HG02763 (cell line): ENCODE measurements around the gene LRRC8D.

ENCODE experiments used
- ATAC-seq: cut with Tn5 transposase; IDR thresholded peaks from one replicate; pipeline ENCODE4 v1.9.1; 2021; ENCODE audit warnings: mild to moderate bottlenecking, moderate library complexity; ENCODE audit not compliant: unreplicated experiment

LRRC8D gene

GRCh38 chr1:89953131-89953626 lies 132.3 kb downstream of the LRRC8D start:
- ATAC-seq, result peak; percentile 44

- no peak for ATAC-seq
Observed at GRCh38 chr1:89953929-89954328, 133.1 kb downstream of the LRRC8D start.

- ATAC-seq, result no peak
Observed at GRCh38 chr1:89954401-89954800, 133.6 kb downstream of the LRRC8D start.

GRCh38 chr1:89955311-89956205 lies 134.7 kb downstream of the LRRC8D start:
- no peak for ATAC-seq

GRCh38 chr1:89957107-89957506 lies 136.3 kb downstream of the LRRC8D start:
- ATAC-seq, result no peak

GRCh38 chr1:89958851-89959654 lies 138.2 kb downstream of the LRRC8D start:
- ATAC-seq, result no peak

GRCh38 chr1:89959719-89960118 lies 138.9 kb downstream of the LRRC8D start:
- no peak for ATAC-seq

- ATAC-seq, result no peak
Observed at GRCh38 chr1:89962024-89962741, 141.4 kb downstream of the LRRC8D start.

GRCh38 chr1:89962742-89963075 lies 141.9 kb downstream of the LRRC8D start:
- ATAC-seq, result no peak

DNA sequence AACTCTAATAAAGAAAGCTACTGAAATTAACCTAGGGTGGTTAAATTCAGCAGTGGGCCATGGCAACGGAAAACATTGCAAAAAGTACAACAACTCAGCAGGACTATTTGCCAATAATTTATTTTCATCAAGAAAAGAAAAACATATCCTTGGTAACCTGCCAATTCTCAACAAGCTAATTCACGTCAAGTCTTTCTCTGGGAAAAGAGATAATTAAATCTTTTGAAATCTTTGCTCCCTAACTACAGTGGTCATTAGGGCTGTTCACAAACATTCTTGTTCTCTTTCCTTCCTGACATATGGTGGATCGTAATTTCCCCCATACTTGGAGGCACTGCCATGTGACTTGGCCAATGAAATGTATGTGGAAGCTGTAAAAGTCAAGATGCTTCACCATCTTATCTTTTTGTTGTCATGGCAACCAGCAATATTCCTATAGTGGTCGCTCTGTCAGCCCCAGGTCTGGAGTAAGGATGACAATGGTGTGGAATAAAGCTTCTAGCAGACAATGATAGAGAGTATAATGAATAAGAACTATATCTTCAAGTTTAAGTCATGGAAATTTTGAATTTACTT lies 144.4 kb downstream of the LRRC8D start:
- ATAC-seq, result no peak

GRCh38 chr1:89966656-89967055 lies 145.8 kb downstream of the LRRC8D start:
- ATAC-seq, result no peak

GRCh38 chr1:89971600-89971999 lies 150.8 kb downstream of the LRRC8D start:
- peak; percentile 48 for ATAC-seq

DNA sequence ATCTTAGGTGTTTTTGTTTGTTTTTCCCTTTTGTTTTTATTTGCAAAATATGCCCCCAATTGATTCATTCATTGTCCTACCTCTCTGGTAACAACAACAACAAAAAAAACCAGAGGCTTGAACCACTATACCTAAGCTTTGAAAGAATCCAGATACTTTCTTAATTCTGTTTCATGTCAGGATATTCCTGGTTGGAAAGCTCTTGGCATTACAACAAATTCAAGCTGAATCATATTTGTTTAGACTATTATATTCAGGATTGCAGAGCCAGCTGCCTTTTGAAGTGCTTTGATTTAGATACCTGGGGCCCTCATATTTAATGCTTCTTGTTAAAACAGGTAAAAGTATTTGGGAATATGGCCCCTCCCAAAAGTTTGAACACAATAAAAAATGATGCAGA lies 151.2 kb downstream of the LRRC8D start:
- ATAC-seq, result no peak

DNA sequence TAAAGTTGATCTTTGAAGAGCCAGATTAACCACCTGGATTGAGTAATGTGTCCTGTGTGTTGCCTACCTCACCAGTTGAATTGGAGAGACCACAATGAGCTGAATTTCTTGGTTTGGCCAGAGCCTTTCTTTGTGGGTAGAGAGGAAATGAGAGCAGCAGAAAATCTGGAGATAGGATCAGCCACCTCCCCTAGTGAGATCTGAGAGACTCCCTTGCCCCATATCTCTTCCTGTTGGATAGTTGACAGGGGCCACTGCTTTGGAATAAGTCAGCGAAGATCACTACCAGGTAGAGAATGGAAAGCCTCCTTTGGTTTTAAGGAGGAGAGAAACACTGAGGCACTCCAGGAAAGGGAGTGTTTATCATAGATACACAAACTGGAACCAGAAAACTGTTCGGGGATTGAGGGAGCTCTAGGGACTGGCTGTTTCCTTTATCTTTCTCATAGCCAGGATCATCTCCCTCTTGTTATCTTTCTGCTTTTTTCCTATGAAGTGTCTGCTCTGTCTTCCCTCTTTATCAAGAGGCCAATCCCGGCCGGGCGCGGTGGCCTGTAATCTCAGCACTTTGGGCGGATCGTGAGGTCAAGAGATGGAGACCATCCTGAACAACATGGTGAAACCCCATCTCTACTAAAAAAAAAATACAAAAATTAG lies 152.8 kb downstream of the LRRC8D start:
- ATAC-seq, result no peak

GRCh38 chr1:89974256-89974655 lies 153.4 kb downstream of the LRRC8D start:
- ATAC-seq, result no peak

GRCh38 chr1:89974696-89975470 lies 154.1 kb downstream of the LRRC8D start:
- ATAC-seq, result no peak

GRCh38 chr1:89975540-89976125 lies 154.8 kb downstream of the LRRC8D start:
- no peak for ATAC-seq

DNA sequence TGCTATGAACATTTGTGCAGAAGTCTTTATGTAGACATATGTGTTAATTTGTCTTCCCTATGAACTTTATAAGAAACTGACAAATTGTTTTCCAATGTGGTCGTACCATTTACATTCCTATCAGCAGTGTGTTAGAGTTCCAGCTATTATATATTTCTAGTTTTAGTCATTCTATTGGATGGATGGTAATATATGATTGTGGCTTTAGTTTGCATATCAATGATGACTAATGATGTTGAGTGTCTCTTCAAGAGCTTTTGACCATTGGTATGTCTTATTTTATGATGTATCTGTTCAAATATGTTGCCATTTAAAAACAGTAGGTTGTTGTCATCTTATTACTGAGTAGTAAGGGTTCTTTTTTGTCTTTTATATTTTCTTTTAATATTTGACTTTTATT lies 157.9 kb downstream of the LRRC8D start:
- no peak for ATAC-seq

DNA sequence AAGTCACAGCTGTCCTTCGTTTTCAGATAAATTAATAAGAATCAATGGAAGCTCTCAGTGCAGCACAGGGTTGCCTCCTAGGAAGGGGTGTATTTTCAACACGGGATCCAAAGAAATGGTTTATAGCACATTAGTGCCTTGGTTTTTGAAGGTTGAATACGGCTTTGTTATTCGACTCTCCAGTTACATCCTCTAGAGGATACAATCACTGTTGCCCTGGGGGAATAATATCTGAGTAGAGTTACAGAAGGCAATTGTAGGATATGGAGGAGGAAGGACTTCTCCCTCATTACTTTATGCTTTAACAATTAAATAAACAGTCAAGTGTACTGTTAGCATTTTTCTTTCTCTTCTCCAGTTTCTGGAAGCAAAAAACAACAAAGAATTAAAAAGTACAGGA lies 159.8 kb downstream of the LRRC8D start:
- ATAC-seq, result no peak
